ENCODE results near the gene PIGS.

DNA sequence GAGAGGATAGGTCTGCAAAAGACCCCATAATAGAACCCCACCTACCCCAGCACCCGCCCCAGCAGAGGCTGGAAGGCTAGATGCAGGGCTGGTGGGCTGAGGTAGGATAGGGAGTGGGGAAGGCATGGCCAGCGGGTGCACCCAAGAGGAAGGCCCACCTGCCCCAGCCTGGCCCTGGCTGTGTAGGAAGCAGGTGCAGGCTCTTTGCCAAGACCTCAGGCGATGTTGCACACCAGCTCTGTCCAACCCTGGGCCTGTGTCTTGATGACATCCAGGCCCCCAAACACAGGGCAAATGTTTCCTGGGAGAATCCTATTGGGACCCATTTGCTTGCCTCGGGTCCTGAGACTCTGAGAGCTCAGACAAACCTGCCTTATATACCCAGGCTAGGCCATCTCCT is 31.1 kb downstream of the PIGS start:
- TF ChIP-seq, protein P1, sequence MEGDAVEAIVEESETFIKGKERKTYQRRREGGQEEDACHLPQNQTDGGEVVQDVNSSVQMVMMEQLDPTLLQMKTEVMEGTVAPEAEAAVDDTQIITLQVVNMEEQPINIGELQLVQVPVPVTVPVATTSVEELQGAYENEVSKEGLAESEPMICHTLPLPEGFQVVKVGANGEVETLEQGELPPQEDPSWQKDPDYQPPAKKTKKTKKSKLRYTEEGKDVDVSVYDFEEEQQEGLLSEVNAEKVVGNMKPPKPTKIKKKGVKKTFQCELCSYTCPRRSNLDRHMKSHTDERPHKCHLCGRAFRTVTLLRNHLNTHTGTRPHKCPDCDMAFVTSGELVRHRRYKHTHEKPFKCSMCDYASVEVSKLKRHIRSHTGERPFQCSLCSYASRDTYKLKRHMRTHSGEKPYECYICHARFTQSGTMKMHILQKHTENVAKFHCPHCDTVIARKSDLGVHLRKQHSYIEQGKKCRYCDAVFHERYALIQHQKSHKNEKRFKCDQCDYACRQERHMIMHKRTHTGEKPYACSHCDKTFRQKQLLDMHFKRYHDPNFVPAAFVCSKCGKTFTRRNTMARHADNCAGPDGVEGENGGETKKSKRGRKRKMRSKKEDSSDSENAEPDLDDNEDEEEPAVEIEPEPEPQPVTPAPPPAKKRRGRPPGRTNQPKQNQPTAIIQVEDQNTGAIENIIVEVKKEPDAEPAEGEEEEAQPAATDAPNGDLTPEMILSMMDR (conservative IDR thresholded peaks at IDR 0.05): no peak
- no peak for TF ChIP-seq ZFX (IDR thresholded peaks at IDR 0.05)

All from C4-2B (cell line).